PFSK-1 (cell line): Measurements from ENCODE around the gene ECHS1.

ENCODE experiments used
- FOXP2 ChIP-seq: optimal IDR thresholded peaks from 2 replicates; pipeline ENCODE3; 2011; ENCODE audit warnings: borderline replicate concordance, control low read depth, inconsistent platforms; ENCODE audit not compliant: insufficient read depth; ENCODE audit errors: extremely low read length, extremely low read depth
- POLR2AphosphoS5 ChIP-seq: IDR thresholded peaks from 2 replicates; pipeline ENCODE4 v1.6.1; 2012; ENCODE audit warnings: low read depth, mild to moderate bottlenecking, control low read depth, low read length, moderate library complexity
- REST ChIP-seq, 2 experiments: IDR thresholded peaks; 2 replicates each; pipeline versions ENCODE4 v1.6.1 to v1.8.0; 2011 to 2012; ENCODE audit warnings: low read depth in 2 of 2, low read length in 2 of 2, control low read depth in 1 of 2, inconsistent platforms in 1 of 2, mild to moderate bottlenecking in 1 of 2, moderate library complexity in 1 of 2; ENCODE audit not compliant: insufficient read depth in 1 of 2
- SIN3A ChIP-seq: IDR thresholded peaks from 2 replicates; pipeline ENCODE4 v1.6.1; 2012; ENCODE audit warnings: mild to moderate bottlenecking, low read length, moderate library complexity, borderline replicate concordance; ENCODE audit not compliant: insufficient read depth
- TAF1 ChIP-seq: IDR thresholded peaks from 2 replicates; pipeline ENCODE4 v1.6.1; 2012; ENCODE audit warnings: low read length, control low read depth, borderline replicate concordance; ENCODE audit not compliant: insufficient read depth

The ECHS1 gene

GRCh38 chr10:133412381-133412711 is 39.2 kb upstream of the ECHS1 start:
- TF ChIP-seq POLR2AphosphoS5 = no peak
- no peak for TF ChIP-seq SIN3A
- no peak for TF ChIP-seq TAF1
- no peak for TF ChIP-seq REST (IDR thresholded peaks at IDR 0.05; ENCODE audit: insufficient read depth in 1 of 2, low read depth in 2 of 2, low read length in 2 of 2)
- TF ChIP-seq FOXP2 = no peak

- TF ChIP-seq FOXP2 (no peak), REST (IDR thresholded peaks at IDR 0.05; ENCODE audit: insufficient read depth in 1 of 2, low read depth in 2 of 2, low read length in 2 of 2) (no peak), TAF1 (no peak), SIN3A (no peak), POLR2AphosphoS5 (no peak)
These were observed 38.6 kb upstream of the ECHS1 start for GRCh38 chr10:133411523-133412380.

- TF ChIP-seq TAF1 (no peak), REST (IDR thresholded peaks at IDR 0.05; ENCODE audit: insufficient read depth in 1 of 2, low read depth in 2 of 2, low read length in 2 of 2) (no peak), SIN3A (no peak), POLR2AphosphoS5 (no peak), FOXP2 (no peak)
These were observed 32.8 kb upstream of the ECHS1 start for GRCh38 chr10:133405844-133406527.

- TF ChIP-seq POLR2AphosphoS5 (no peak), TAF1 (no peak), SIN3A (no peak), FOXP2 (no peak), REST (IDR thresholded peaks at IDR 0.05; ENCODE audit: insufficient read depth in 1 of 2, low read depth in 2 of 2, low read length in 2 of 2) (no peak)
These were observed 32.1 kb upstream of the ECHS1 start for GRCh38 chr10:133405272-133405671.
